IMR-90 (cell line): Measurements from ENCODE around the gene MSRB1. TPM values are rescaled to one million over a fixed set of nuclear protein-coding genes. Genes with fewer than 3 reads are reported as not detected.

ENCODE experiments used
- ATAC-seq: fragments of 200-7000 bp; cut with Tn5 transposase; 2 replicates; pipeline ENCODE4 v1.9.1; 2020; ENCODE audit warnings: low read depth, mild to moderate bottlenecking, moderate library complexity
- BruUV-seq: library from RNA; stranded (reverse); fragments of 400-500 nt; replicated peaks from 2 replicates; lab custom pipeline; 2021; lab: Mats Ljungman, UMichigan
- CTCF ChIA-PET: fragments of 300-600 bp; formaldehyde crosslinking; extraction: SDS; loops from one replicate; lab custom pipeline; 2021; ENCODE audit warnings: antibody characterized with exemption; lab: Yijun Ruan, JAX
- POLR2A ChIA-PET: fragments of 300-600 bp; sonication (Branson Sonifier 250); formaldehyde crosslinking; loops from one replicate; lab custom pipeline; 2022; ENCODE audit warnings: antibody characterized with exemption; ENCODE audit not compliant: unreplicated experiment; lab: Charles Lee
- DNase-seq: peaks from one replicate; pipeline ENCODE4 v3.0.0; 2013
- H2AFZ ChIP-seq: replicated peaks from 2 replicates; pipeline ENCODE3; 2013; ENCODE audit warnings: low read length, mild to moderate bottlenecking; ENCODE audit not compliant: poor library complexity
- H2AK5ac ChIP-seq: 2 replicates; pipeline ENCODE4 v1.6.1; 2013; ENCODE audit warnings: low read depth, low read length, inconsistent platforms
- H2AK9ac ChIP-seq: replicated peaks from 2 replicates; pipeline ENCODE3; 2013; ENCODE audit warnings: mild to moderate bottlenecking, low read depth, low read length, moderate library complexity; ENCODE audit not compliant: poor library complexity
- H2BK120ac ChIP-seq: 2 replicates; pipeline ENCODE4 v1.6.1; 2013; ENCODE audit warnings: low read depth, low read length, inconsistent platforms
- H2BK15ac ChIP-seq: 3 replicates; pipeline ENCODE4 v1.6.1; 2013; ENCODE audit warnings: low read depth, low read length, inconsistent platforms
- H2BK20ac ChIP-seq: 2 replicates; pipeline ENCODE4 v1.6.1; 2013; ENCODE audit warnings: low read depth, mild to moderate bottlenecking, inconsistent platforms, low read length, moderate library complexity
- H2BK5ac ChIP-seq: 2 replicates; pipeline ENCODE4 v1.6.1; 2013; ENCODE audit warnings: mild to moderate bottlenecking, low read depth, low read length, inconsistent platforms; ENCODE audit not compliant: poor library complexity, severe bottlenecking
- H3K14ac ChIP-seq: replicated peaks from 2 replicates; pipeline ENCODE4 v1.6.1; 2013; ENCODE audit warnings: low read depth, low read length, inconsistent platforms
- H3K18ac ChIP-seq: 2 replicates; pipeline ENCODE4 v1.6.1; 2013; ENCODE audit warnings: low read depth, low read length, control low read depth
- H3K23ac ChIP-seq: 2 replicates; pipeline ENCODE4 v1.6.1; 2013; ENCODE audit warnings: low read depth, low read length, inconsistent platforms
- H3K27ac ChIP-seq: 2 replicates; pipeline ENCODE4 v1.5.1; 2013; ENCODE audit warnings: mild to moderate bottlenecking, control low read depth, low read length; ENCODE audit not compliant: insufficient read depth
- H3K27me3 ChIP-seq: 2 replicates; pipeline ENCODE4 v1.6.1; 2013; ENCODE audit warnings: low read length; ENCODE audit not compliant: control insufficient read depth, insufficient read depth
- H3K36me3 ChIP-seq: 2 replicates; pipeline ENCODE4 v1.6.1; 2013; ENCODE audit warnings: low read length, mixed read lengths; ENCODE audit not compliant: control insufficient read depth, insufficient read depth
- H3K4ac ChIP-seq: 2 replicates; pipeline ENCODE4 v1.6.1; 2013; ENCODE audit warnings: low read depth, low read length, inconsistent platforms
- H3K4me1 ChIP-seq: 2 replicates; pipeline ENCODE4 v1.6.1; 2013; ENCODE audit warnings: low read length, mixed read lengths; ENCODE audit not compliant: control insufficient read depth, insufficient read depth
- H3K4me2 ChIP-seq: 2 replicates; pipeline ENCODE4 v1.6.1; 2013; ENCODE audit warnings: low read depth, mild to moderate bottlenecking, control low read depth, low read length, moderate library complexity
- H3K4me3 ChIP-seq: 2 replicates; pipeline ENCODE4 v1.5.1; 2013; ENCODE audit warnings: low read depth, mild to moderate bottlenecking, control low read depth, low read length, moderate library complexity; ENCODE audit not compliant: insufficient read depth
- H3K56ac ChIP-seq: 2 replicates; pipeline ENCODE4 v1.6.1; 2013; ENCODE audit warnings: low read length, inconsistent platforms; ENCODE audit not compliant: insufficient read depth; ENCODE audit errors: extremely low read depth
- H3K79me1 ChIP-seq, 2 experiments: 2 replicates each; pipeline ENCODE4 v1.6.1; 2013; ENCODE audit warnings: low read length in 2 of 2, inconsistent platforms in 1 of 2, low read depth in 1 of 2
- H3K9ac ChIP-seq: 2 replicates; pipeline ENCODE4 v1.6.1; 2013; ENCODE audit warnings: low read depth, low read length, control low read depth
- H3K9me1 ChIP-seq: 2 replicates; pipeline ENCODE4 v1.6.1; 2013; ENCODE audit warnings: low read length, inconsistent platforms; ENCODE audit not compliant: insufficient read depth
- H3K9me3 ChIP-seq: 2 replicates; pipeline ENCODE4 v1.6.1; 2013; ENCODE audit warnings: low read length; ENCODE audit not compliant: control insufficient read depth, insufficient read depth
- H4K20me1 ChIP-seq: 2 replicates; pipeline ENCODE4 v1.6.1; 2013; ENCODE audit warnings: low read length, inconsistent platforms; ENCODE audit not compliant: insufficient read depth
- H4K5ac ChIP-seq: 2 replicates; pipeline ENCODE4 v1.6.1; 2013; ENCODE audit warnings: mild to moderate bottlenecking, low read depth, low read length, control low read depth
- H4K8ac ChIP-seq, 2 experiments: 2 replicates each; pipeline ENCODE4 v1.6.1; 2013; ENCODE audit warnings: low read depth in 2 of 2, low read length in 2 of 2, control low read depth in 1 of 2, inconsistent platforms in 1 of 2
- H4K91ac ChIP-seq: 2 replicates; pipeline ENCODE4 v1.6.1; 2013; ENCODE audit warnings: low read depth, low read length, inconsistent platforms; ENCODE audit not compliant: insufficient read depth
- CEBPB ChIP-seq: IDR thresholded peaks from 2 replicates; pipeline ENCODE4 v1.6.1; 2012; ENCODE audit warnings: low read depth, low read length, improper control_type of control experiment
- CTCF ChIP-seq: conservative IDR thresholded peaks from 2 replicates; pipeline ENCODE4 v1.5.1; 2012; ENCODE audit warnings: mild to moderate bottlenecking, low read depth, low read length, improper control_type of control experiment
- WGBS, 2 experiments: methylation state at CpG; one replicate each; pipeline versions ENCODE4 v1.1.5 to v1.1.7; 2013; ENCODE audit warnings: missing lambda C conversion rate in 2 of 2; ENCODE audit not compliant: insufficient read length in 1 of 2; ENCODE audit errors: extremely low coverage in 2 of 2; 5-methylcytosine and 5-hydroxymethylcytosine counted together
- dilution Hi-C: fragments of 300-500 bp; cut with HindIII; formaldehyde crosslinking; loops from one replicate; pipeline ENCODE4 v1.14.3; 2018; ENCODE audit warnings: low sequenced_read_pairs; ENCODE audit not compliant: unreplicated experiment
- in situ Hi-C: fragments of 300-500 bp; cut with MboI; formaldehyde crosslinking; loops from 3 replicates; pipeline ENCODE4 v1.14.3; 2019; ENCODE audit warnings: low sequenced_read_pairs, inconsistent platforms, mixed read lengths
- intact Hi-C: fragments of 100-400 bp; cut with micrococcal nuclease; formaldehyde crosslinking; loops from 2 replicates; pipeline ENCODE4 v1.10.0; 2022
- polyA plus RNA-seq, 3 experiments: library from polyadenylated mRNA; depleted of rRNA; stranded (reverse); fragments of >200 nt; gene quantifications; 2 replicates each; pipeline ENCODE4 v1.2.3, GENCODE V29; 2012; ENCODE audit warnings: low replicate concordance in 1 of 3
- total RNA-seq: library from RNA; depleted of rRNA; stranded (reverse); fragments of >200 nt; gene quantifications from 2 replicates; pipeline ENCODE4 v1.2.3, GENCODE V29; 2012

The MSRB1 gene
- total and polyA plus RNA-seq, 2 of the 4 experiments (the other 2 are of a cell fraction), result 17.0 to 32.3 TPM

DNA sequence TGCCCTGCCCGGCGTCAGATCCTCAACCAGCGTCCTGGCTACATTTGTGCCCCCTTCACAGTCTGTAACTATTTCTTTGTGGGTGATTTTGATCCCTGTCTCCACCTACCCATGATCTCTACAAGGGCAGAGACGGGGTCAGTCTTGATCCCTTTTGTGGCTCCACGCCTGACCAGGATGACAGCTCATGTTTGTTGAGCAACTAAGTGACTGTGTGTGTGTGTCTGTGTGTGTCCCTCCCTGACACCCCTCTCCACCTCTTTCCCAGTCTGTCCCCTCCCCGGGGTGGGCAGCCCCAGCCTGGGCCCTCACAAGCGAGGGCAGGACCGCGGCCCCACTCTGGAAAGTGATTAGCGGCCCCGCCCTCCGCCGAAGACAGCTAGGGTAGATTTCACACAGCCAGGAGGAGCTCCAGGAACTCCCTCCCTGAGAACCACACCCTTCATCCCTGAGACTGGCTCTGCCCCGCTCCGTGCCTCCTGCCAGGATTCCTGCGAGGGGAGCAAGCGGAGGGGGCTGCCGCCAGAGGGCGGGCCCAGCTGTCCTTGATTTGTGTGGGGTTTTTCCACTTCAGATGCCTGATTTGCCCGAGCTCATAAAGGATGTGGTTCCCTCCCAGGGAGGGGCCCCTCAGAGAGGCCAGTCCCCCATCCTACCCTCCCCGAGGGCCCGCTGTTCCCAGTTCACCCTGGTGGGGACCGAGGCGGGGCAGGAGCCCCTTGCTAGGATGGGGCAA, 19.5 kb downstream of the MSRB1 start:
- no peaks in the 10 kb centered on the region; the same call in 1 of the 2 replicates for H3K9me3 ChIP-seq
- H4K91ac ChIP-seq, result no peak overlapping the region
- no peaks in the 10 kb centered on the region for H3K79me1 ChIP-seq
- H2AK5ac ChIP-seq, result no peak overlapping the region
- ATAC-seq (peak; percentile 56), DNase-seq (no peak)
- peaks cover 58% of the 10 kb centered on the region for H3K27me3 ChIP-seq
- no peak overlapping the region for H3K4me2 ChIP-seq
- H3K14ac ChIP-seq, result no peak overlapping the region
- H2AFZ ChIP-seq, result peak overlapping the region; percentile 73
- no peaks in the 10 kb centered on the region for H4K20me1 ChIP-seq
- intact Hi-C loops (no loop called here), in situ Hi-C loops (no loop called here), dilution Hi-C loops (no loop called here)
- POLR2A ChIA-PET, result no interaction called here
- BruUV-seq, result no TSS peak
- no peak overlapping the region for H3K4ac ChIP-seq
- H3K18ac ChIP-seq, result no peak overlapping the region
- H2BK20ac ChIP-seq, result no peak overlapping the region
- no peak overlapping the region for H2BK15ac ChIP-seq
- H3K23ac ChIP-seq, result no peak overlapping the region
- no peaks in the 10 kb centered on the region; the same call in 1 of the 2 replicates for H3K9me1 ChIP-seq
- no peaks in the 10 kb centered on the region for H3K4me1 ChIP-seq
- H2BK120ac ChIP-seq, result no peak overlapping the region
- H4K8ac ChIP-seq, result no peak overlapping the region
- no peak overlapping the region for H4K5ac ChIP-seq
- no peak overlapping the region for H3K56ac ChIP-seq
- no peak overlapping the region for H2BK5ac ChIP-seq
- no peak overlapping the region for H3K9ac ChIP-seq
- CTCF ChIA-PET, result interaction anchor here (0.6 to 1.2 kb wide), 3 partner anchors 32 to 291 kb away, joined by 3 to 4 read pairs (median 3); partner anchors contain the start of genes NUBP2, PGP and SPSB3
- no peak overlapping the region for H3K4me3 ChIP-seq
- peak overlapping the region; percentile 70 for H2AK9ac ChIP-seq
- TF ChIP-seq CTCF (peak; percentile 41), CEBPB (no peak)
- H3K27ac ChIP-seq, result no peak overlapping the region
- WGBS, 2 experiments, result 20% methylated on average over 1 of the region's 24 CpGs; no CpG with 5 or more reads in 1 of the 2 experiments
- no peaks in the 10 kb centered on the region for H3K36me3 ChIP-seq
